HT1080 (cell line): ENCODE results near the gene ADISSP. TPM values are rescaled to one million over a fixed set of nuclear protein-coding genes. Genes with fewer than 3 reads are reported as not detected.

Source experiments
- DNase-seq: peaks from one replicate; pipeline ENCODE4 v3.0.0-alpha.2; 2015; ENCODE audit warnings: low read depth
- total RNA-seq: library from RNA; depleted of rRNA; stranded (reverse); fragments of >200 nt; shearing (Covaris generic); gene quantifications from 2 replicates; pipeline ENCODE4 v1.2.3, GENCODE V29; 2014

ADISSP gene
- total RNA-seq, 1 experiment from 2014 or later, result 171 TPM

- DNase-seq, result no peak
These were observed 28.3 kb downstream of the ADISSP start for GRCh38 chr20:3739054-3739925.

GRCh38 chr20:3738111-3739053 lies 29.2 kb downstream of the ADISSP start:
- no peak for DNase-seq

- no peak for DNase-seq
These were observed 31.8 kb downstream of the ADISSP start for GRCh38 chr20:3735768-3736167.

GRCh38 chr20:3734111-3734843 lies 33.3 kb downstream of the ADISSP start:
- no peak for DNase-seq

- DNase-seq, result no peak
These were observed 34.2 kb downstream of the ADISSP start for GRCh38 chr20:3733119-3733995.

GRCh38 chr20:3732327-3733118 lies 35.0 kb downstream of the ADISSP start, which contains the start of gene HSPA12B:
TSS of gene HSPA12B (plus strand) at chr20:3732685. CDS start at chr20:3738675, 5,990 bp downstream.
- no peak for DNase-seq

- DNase-seq, result no peak
These were observed 35.6 kb downstream of the ADISSP start for GRCh38 chr20:3731944-3732326.

- no peak for DNase-seq
These were observed 36.5 kb downstream of the ADISSP start for GRCh38 chr20:3730803-3731672.

- DNase-seq, result no peak
These were observed 37.6 kb downstream of the ADISSP start for GRCh38 chr20:3729811-3730540.

- DNase-seq, result no peak
These were observed 38.2 kb downstream of the ADISSP start for GRCh38 chr20:3729378-3729777.

- DNase-seq, result no peak
These were observed 38.7 kb downstream of the ADISSP start for GRCh38 chr20:3728876-3729275.

GRCh38 chr20:3728354-3728753 lies 39.2 kb downstream of the ADISSP start:
- no peak for DNase-seq

- DNase-seq, result peak; percentile 41
These were observed 40.0 kb downstream of the ADISSP start for GRCh38 chr20:3727401-3728021.

GRCh38 chr20:3724356-3724755 lies 43.2 kb downstream of the ADISSP start:
- no peak for DNase-seq

GRCh38 chr20:3723284-3723683 lies 44.3 kb downstream of the ADISSP start:
- no peak for DNase-seq

GRCh38 chr20:3721912-3722311 lies 45.6 kb downstream of the ADISSP start:
- no peak for DNase-seq

- no peak for DNase-seq
These were observed 46.9 kb downstream of the ADISSP start for GRCh38 chr20:3720626-3721025.
